ENCODE measurements around the gene MMS22L.

GRCh38 chr6:97322226-97322625, 39.2 kb upstream of the MMS22L start:
- TF ChIP-seq CTCF (IDR thresholded peaks at IDR 0.05) (no peak), POLR2AphosphoS5 (IDR thresholded peaks at IDR 0.05; ENCODE audit: insufficient read depth in 1 of 2, low read depth in 1 of 2) (no peak), POLR2A (IDR thresholded peaks at IDR 0.05) (no peak)

All from vagina (tissue), 2 donors.